GM23338 (cell line): ENCODE data around the gene A2ML1. TPM values are rescaled to one million over a fixed set of nuclear protein-coding genes. Genes with fewer than 3 reads are reported as not detected.
"Not testable (repeated sequence)": the region's sequence is repeated elsewhere in the genome, so short reads cannot be mapped to it uniquely, and the experiment has no call there.

ENCODE experiments used
- ATAC-seq: fragments of 200-7000 bp; cut with Tn5 transposase; 3 replicates; pipeline ENCODE4 v1.9.1; 2020
- DNase-seq: peaks from one replicate; pipeline ENCODE4 v3.0.0-alpha.2; 2015; ENCODE audit warnings: low spot score
- H2AFZ ChIP-seq: fragments of 200-600 bp; sonication (generic); 2 replicates; pipeline ENCODE4 v1.8.0; 2016; ENCODE audit warnings: antibody characterized with exemption, mild to moderate bottlenecking, moderate library complexity
- H3F3A ChIP-seq: fragments of 200-600 bp; sonication (generic); replicated peaks from 2 replicates; pipeline ENCODE4 v1.8.0; 2017; ENCODE audit warnings: antibody characterized with exemption, mixed run types, low read depth
- H3K27ac ChIP-seq: fragments of 200-600 bp; sonication (generic); 2 replicates; pipeline ENCODE4 v1.6.1; 2016; ENCODE audit warnings: low read depth
- H3K27me3 ChIP-seq: fragments of 200-600 bp; sonication (generic); 2 replicates; pipeline ENCODE4 v1.8.0; 2016; ENCODE audit warnings: mild to moderate bottlenecking, mixed run types, moderate library complexity; ENCODE audit not compliant: insufficient read depth
- H3K36me3 ChIP-seq: fragments of 200-600 bp; sonication (generic); 2 replicates; pipeline ENCODE4 v1.8.0; 2016; ENCODE audit warnings: mild to moderate bottlenecking; ENCODE audit not compliant: insufficient read depth
- H3K4me1 ChIP-seq: fragments of 200-600 bp; sonication (generic); 2 replicates; pipeline ENCODE4 v1.8.0; 2016; ENCODE audit warnings: mild to moderate bottlenecking, moderate library complexity; ENCODE audit not compliant: insufficient read depth
- H3K4me2 ChIP-seq: fragments of 200-600 bp; sonication (generic); 2 replicates; pipeline ENCODE4 v1.7.1; 2017; ENCODE audit warnings: mixed run types
- H3K4me3 ChIP-seq: fragments of 200-600 bp; sonication (generic); 2 replicates; pipeline ENCODE4 v1.6.1; 2016; ENCODE audit warnings: mixed run types
- H3K79me2 ChIP-seq: fragments of 200-600 bp; sonication (generic); replicated peaks from 2 replicates; pipeline ENCODE4 v1.8.0; 2017; ENCODE audit warnings: mild to moderate bottlenecking; ENCODE audit not compliant: insufficient read depth
- H3K9me2 ChIP-seq: fragments of 200-600 bp; sonication (generic); 2 replicates; pipeline ENCODE4 v1.8.0; 2017; ENCODE audit not compliant: insufficient read depth
- H4K20me1 ChIP-seq: fragments of 200-600 bp; sonication (generic); replicated peaks from 2 replicates; pipeline ENCODE4 v1.8.0; 2017; ENCODE audit warnings: mild to moderate bottlenecking; ENCODE audit not compliant: insufficient read depth
- H3K27ac Mint-ChIP-seq: 2 replicates; pipeline ENCODE4 v1.8.0; 2020; ENCODE audit warnings: inconsistent platforms, mild to moderate bottlenecking, moderate library complexity, mixed read lengths
- H3K27me3 Mint-ChIP-seq: 3 replicates; pipeline ENCODE4 v1.8.0; 2022; ENCODE audit warnings: low read depth, mild to moderate bottlenecking, moderate library complexity, mixed read lengths, inconsistent platforms; ENCODE audit not compliant: insufficient read depth, poor library complexity
- H3K36me3 Mint-ChIP-seq: 3 replicates; pipeline ENCODE4 v1.8.0; 2021; ENCODE audit warnings: low read depth, mild to moderate bottlenecking, inconsistent platforms, moderate library complexity, mixed read lengths
- H3K4me1 Mint-ChIP-seq: 3 replicates; pipeline ENCODE4 v1.8.0; 2020; ENCODE audit warnings: mild to moderate bottlenecking, inconsistent platforms, mixed read lengths
- H3K4me3 Mint-ChIP-seq: 3 replicates; pipeline ENCODE4 v1.8.0; 2021; ENCODE audit warnings: moderate library complexity, mild to moderate bottlenecking, inconsistent platforms, mixed read lengths
- H3K9me3 Mint-ChIP-seq: 3 replicates; pipeline ENCODE4 v1.8.0; 2020; ENCODE audit warnings: moderate library complexity, mild to moderate bottlenecking, inconsistent platforms, mixed read lengths
- CREB1 ChIP-seq: fragments of 250-450 bp; sonication (Bioruptor Pico); IDR thresholded peaks from 2 replicates; pipeline ENCODE4 v1.5.0; 2020; ENCODE audit warnings: low read depth, mild to moderate bottlenecking, moderate library complexity
- CTCF ChIP-seq, 2 experiments: fragments of 200-600 bp in 1 of 2; sonication (generic) in 1 of 2; conservative IDR thresholded peaks; 2 replicates each; pipeline versions ENCODE4 v1.5.1 to v1.6.1; 2016 to 2017; ENCODE audit warnings: antibody characterized with exemption in 2 of 2, low read depth in 2 of 2, mild to moderate bottlenecking in 2 of 2, moderate library complexity in 1 of 2
- ETS1 ChIP-seq: IDR thresholded peaks from 2 replicates; pipeline ENCODE4 v1.6.1; 2016; ENCODE audit warnings: antibody characterized with exemption
- EZH2 ChIP-seq: fragments of 200-600 bp; sonication (generic); IDR thresholded peaks from one replicate; pipeline ENCODE4 v1.8.0; 2017; ENCODE audit warnings: antibody characterized with exemption, mild to moderate bottlenecking, low read depth; ENCODE audit not compliant: unreplicated experiment
- EZH2phosphoT487 ChIP-seq: fragments of 200-600 bp; sonication (generic); IDR thresholded peaks from one replicate; pipeline ENCODE4 v1.8.1; 2018; ENCODE audit warnings: antibody characterized with exemption; ENCODE audit not compliant: unreplicated experiment
- NANOG ChIP-seq: IDR thresholded peaks from 2 replicates; pipeline ENCODE4 v1.6.1; 2016; ENCODE audit warnings: antibody characterized with exemption, borderline replicate concordance
- POLR2AphosphoS5 ChIP-seq: IDR thresholded peaks from 2 replicates; pipeline ENCODE4 v1.6.1; 2016; ENCODE audit warnings: antibody characterized with exemption, low read depth
- REST ChIP-seq: IDR thresholded peaks from one replicate; pipeline ENCODE4 v1.6.1; 2018; ENCODE audit warnings: antibody characterized with exemption; ENCODE audit not compliant: unreplicated experiment
- STAT1 ChIP-seq: IDR thresholded peaks from one replicate; pipeline ENCODE4 v1.6.1; 2016; ENCODE audit warnings: antibody characterized with exemption; ENCODE audit not compliant: unreplicated experiment
- ZNF114 ChIP-seq: fragments of 250-450 bp; sonication (Bioruptor Pico); IDR thresholded peaks from 2 replicates; pipeline ENCODE4 v1.5.0; 2020; ENCODE audit warnings: mild to moderate bottlenecking, moderate library complexity
- ZNF331 ChIP-seq: fragments of 250-450 bp; sonication (Bioruptor Pico); IDR thresholded peaks from 2 replicates; pipeline ENCODE4 v1.5.0; 2020; ENCODE audit warnings: low read depth, mild to moderate bottlenecking, moderate library complexity
- polyA plus RNA-seq: library from polyadenylated mRNA; unstranded; fragments of >200 nt; fragmentation: Nextera tagmentation; extraction: Ambion mirVana; gene quantifications from 2 replicates; pipeline ENCODE4 v1.2.1, GENCODE V29; 2016
- total RNA-seq: library from RNA; depleted of rRNA; stranded (reverse); fragments of >200 nt; shearing (Covaris generic); gene quantifications from 2 replicates; pipeline ENCODE4 v1.2.3, GENCODE V29; 2014

A2ML1 gene
- total and polyA plus RNA-seq, 2 experiments from 2014 or later = 3.8 to 6.0 TPM

- H3K9me2 ChIP-seq, H3K4me2 ChIP-seq, H3K9me3 Mint-ChIP-seq, H2AFZ ChIP-seq, H3K4me3 ChIP-seq, H3K36me3 ChIP-seq, ATAC-seq, H4K20me1 ChIP-seq, H3F3A ChIP-seq, H3K27me3 ChIP-seq, DNase-seq: not testable (repeated sequence)
- Histone ChIP-seq H3K27ac (peak overlapping the region; percentile 63), H3K79me2 (peaks cover 13% of the 10 kb centered on the region; the same call in 1 of the 2 replicates), H3K4me1 (peaks cover 38% of the 10 kb centered on the region)
- H3K27me3 Mint-ChIP-seq = peaks cover 19% of the 10 kb centered on the region
- H3K4me3 Mint-ChIP-seq = peak overlapping the region; percentile 23; the same call in 1 of the 3 replicates
- H3K4me1 Mint-ChIP-seq = peaks cover 48% of the 10 kb centered on the region
- H3K27ac Mint-ChIP-seq = peak overlapping the region; percentile 92
- H3K36me3 Mint-ChIP-seq = peaks cover 16% of the 10 kb centered on the region; the same call in 2 of the 3 replicates
Measured at GRCh38 chr12:8820676-8821407, 1.6 kb upstream of the A2ML1 start.

- Histone ChIP-seq H4K20me1 (no peaks in the 10 kb centered on the region), H3K9me2 (no peaks in the 10 kb centered on the region)
- ATAC-seq = no peak
- TF ChIP-seq STAT1 = no peak
- TF ChIP-seq EZH2phosphoT487 = no peak
- no peak for TF ChIP-seq REST
- TF ChIP-seq CREB1 = no peak
- no peak for TF ChIP-seq CTCF (conservative IDR thresholded peaks at IDR 0.05; ENCODE audit: low read depth in 2 of 2)
- no peak for TF ChIP-seq NANOG
- TF ChIP-seq ZNF331 (CRISPR knock-in tag) = no peak
- TF ChIP-seq ZNF114 (CRISPR knock-in tag) = no peak
- TF ChIP-seq ETS1 = no peak
- TF ChIP-seq EZH2 = no peak
- no peak for TF ChIP-seq POLR2AphosphoS5
Measured at GRCh38 chr12:8821591-8821990, 830 bp upstream of the A2ML1 start.

More at GRCh38 chr12:8821591-8821990, 830 bp upstream of the A2ML1 start:
- Histone ChIP-seq H3K36me3 (no peaks in the 10 kb centered on the region), H3F3A (peaks cover 8% of the 10 kb centered on the region), H3K4me1 (peaks cover 37% of the 10 kb centered on the region), H3K79me2 (peaks cover 14% of the 10 kb centered on the region; the same call in 1 of the 2 replicates), H3K4me3 (no peak overlapping the region), H3K27ac (no peak overlapping the region), H2AFZ (no peak overlapping the region), H3K27me3 (no peaks in the 10 kb centered on the region), H3K4me2 (no peak overlapping the region)
- Mint-ChIP-seq H3K27me3 (peaks cover 19% of the 10 kb centered on the region), H3K9me3 (peaks cover 9% of the 10 kb centered on the region), H3K27ac (no peak overlapping the region), H3K36me3 (peaks cover 18% of the 10 kb centered on the region; the same call in 2 of the 3 replicates), H3K4me3 (no peak overlapping the region), H3K4me1 (peaks cover 47% of the 10 kb centered on the region)
- DNase-seq = no peak
